ENCODE results near the gene LPXN.

The LPXN gene

DNA sequence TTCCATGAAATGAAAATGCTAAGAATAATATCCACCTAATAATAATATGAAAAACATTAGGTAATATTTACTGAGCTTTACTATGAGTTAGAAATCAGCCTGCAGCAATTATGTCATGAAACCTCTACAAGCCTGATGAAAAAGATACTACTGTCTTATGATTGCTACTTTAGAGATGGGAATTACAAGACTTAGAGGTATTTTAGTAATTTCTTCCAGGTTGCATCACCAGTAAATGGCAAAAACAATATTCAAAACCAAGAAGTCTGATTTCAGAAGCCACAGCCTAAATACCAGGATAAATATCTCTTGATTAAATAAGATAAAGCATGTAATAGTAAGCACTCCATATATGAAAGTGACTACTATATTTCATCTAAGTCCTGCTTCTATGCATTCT, 81.6 kb downstream of the LPXN start:
- Histone ChIP-seq H3K36me3 (replicated peaks in 1 of 2; ENCODE audit: control insufficient read depth in 2 of 2, insufficient read depth in 2 of 2, low read length in 2 of 2) (peaks cover 0 to 1% of the 10 kb centered on the region in 2 donors), H3K4me1 (ENCODE audit: control insufficient read depth in 2 of 2, insufficient read depth in 1 of 2, low read depth in 1 of 2, low read length in 2 of 2) (peaks cover 0 to 3% of the 10 kb centered on the region in 2 donors), H3K9ac (ENCODE audit: low read depth, low read length, poor library complexity) (no peak overlapping the region), H2BK120ac (ENCODE audit: low read depth, low read length) (no peak overlapping the region), H2BK5ac (ENCODE audit: low read length) (no peak overlapping the region), H3K79me1 (ENCODE audit: low read depth, low read length) (no peaks in the 10 kb centered on the region), H2AK5ac (ENCODE audit: low read depth, low read length) (no peak overlapping the region), H2AFZ (ENCODE audit: low read length) (no peak overlapping the region), H3K23ac (ENCODE audit: low read depth, low read length, poor library complexity) (no peak overlapping the region), H3K27me3 (ENCODE audit: control insufficient read depth in 3 of 3, insufficient read depth in 3 of 3, low read depth in 1 of 3, low read length in 3 of 3) (peaks cover 0 to 2% (median 0%) of the 10 kb centered on the region in 3 experiments), H3K4me2 (ENCODE audit: insufficient read depth, low read length, poor library complexity, severe bottlenecking) (no peak overlapping the region), H4K8ac (ENCODE audit: low read depth, low read length) (no peak overlapping the region), H3K27ac (replicated peaks; ENCODE audit: low read length) (no peak overlapping the region), H3K4me3 (ENCODE audit: low read length in 2 of 2) (no peak overlapping the region), H4K91ac (ENCODE audit: low read depth, low read length, poor library complexity) (no peak overlapping the region), H3K18ac (ENCODE audit: low read length) (no peak overlapping the region), H2BK15ac (ENCODE audit: low read length) (no peak overlapping the region), H3K4ac (ENCODE audit: low read length) (no peak overlapping the region), H2BK12ac (ENCODE audit: low read length) (no peak overlapping the region), H3K14ac (ENCODE audit: low read length) (no peak overlapping the region), H3K9me3 (replicated peaks in 1 of 2; ENCODE audit: control insufficient read depth in 2 of 2, insufficient read depth in 1 of 2, low read depth in 1 of 2, low read length in 2 of 2) (no peaks in the 10 kb centered on the region)
- no peak for DNase-seq (ENCODE audit: low spot score)

DNA sequence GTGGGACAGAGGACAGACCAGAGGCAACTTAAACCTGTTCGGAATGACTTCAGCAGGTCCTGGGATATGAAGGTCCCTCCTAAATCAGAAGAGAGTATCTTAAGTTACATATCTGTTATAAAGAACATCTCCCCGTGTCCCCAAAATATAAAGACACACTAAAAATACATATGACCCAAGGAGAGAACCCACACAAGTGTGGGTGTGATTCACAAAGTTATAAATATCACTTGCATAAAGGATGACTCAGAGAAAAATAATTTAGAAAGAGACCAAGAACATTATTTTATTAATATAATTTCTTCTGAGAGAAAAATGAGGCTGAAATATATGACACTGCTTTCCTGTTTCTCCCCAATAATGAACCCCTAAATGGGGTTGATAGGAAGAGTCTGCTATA, 82.0 kb downstream of the LPXN start:
- Histone ChIP-seq H3K18ac (ENCODE audit: low read length) (no peak overlapping the region), H2BK12ac (ENCODE audit: low read length) (no peak overlapping the region), H3K27me3 (ENCODE audit: control insufficient read depth in 3 of 3, insufficient read depth in 3 of 3, low read depth in 1 of 3, low read length in 3 of 3) (peaks cover 0 to 2% (median 0%) of the 10 kb centered on the region in 3 experiments), H4K91ac (ENCODE audit: low read depth, low read length, poor library complexity) (no peak overlapping the region), H2BK120ac (ENCODE audit: low read depth, low read length) (no peak overlapping the region), H2BK5ac (ENCODE audit: low read length) (no peak overlapping the region), H3K4me3 (ENCODE audit: low read length in 2 of 2) (no peak overlapping the region), H3K9me3 (replicated peaks in 1 of 2; ENCODE audit: control insufficient read depth in 2 of 2, insufficient read depth in 1 of 2, low read depth in 1 of 2, low read length in 2 of 2) (no peaks in the 10 kb centered on the region), H2AK5ac (ENCODE audit: low read depth, low read length) (no peak overlapping the region), H4K8ac (ENCODE audit: low read depth, low read length) (no peak overlapping the region), H3K4me1 (ENCODE audit: control insufficient read depth in 2 of 2, insufficient read depth in 1 of 2, low read depth in 1 of 2, low read length in 2 of 2) (peaks cover 0 to 3% of the 10 kb centered on the region in 2 donors), H3K14ac (ENCODE audit: low read length) (no peak overlapping the region), H2AFZ (ENCODE audit: low read length) (no peak overlapping the region), H3K27ac (replicated peaks; ENCODE audit: low read length) (no peak overlapping the region), H3K4me2 (ENCODE audit: insufficient read depth, low read length, poor library complexity, severe bottlenecking) (no peak overlapping the region), H2BK15ac (ENCODE audit: low read length) (no peak overlapping the region), H3K36me3 (replicated peaks in 1 of 2; ENCODE audit: control insufficient read depth in 2 of 2, insufficient read depth in 2 of 2, low read length in 2 of 2) (peaks cover 0 to 1% of the 10 kb centered on the region in 2 donors), H3K9ac (ENCODE audit: low read depth, low read length, poor library complexity) (no peak overlapping the region), H3K4ac (ENCODE audit: low read length) (no peak overlapping the region), H3K79me1 (ENCODE audit: low read depth, low read length) (no peaks in the 10 kb centered on the region), H3K23ac (ENCODE audit: low read depth, low read length, poor library complexity) (no peak overlapping the region)
- WGBS, 2 donors (ENCODE audit: extremely low coverage in 2 of 2, insufficient read length in 2 of 2, insufficient replicate concordance in 1 of 2): no CpG with 5 or more reads among the region's 2 CpGs
- DNase-seq (ENCODE audit: low spot score): no peak

DNA sequence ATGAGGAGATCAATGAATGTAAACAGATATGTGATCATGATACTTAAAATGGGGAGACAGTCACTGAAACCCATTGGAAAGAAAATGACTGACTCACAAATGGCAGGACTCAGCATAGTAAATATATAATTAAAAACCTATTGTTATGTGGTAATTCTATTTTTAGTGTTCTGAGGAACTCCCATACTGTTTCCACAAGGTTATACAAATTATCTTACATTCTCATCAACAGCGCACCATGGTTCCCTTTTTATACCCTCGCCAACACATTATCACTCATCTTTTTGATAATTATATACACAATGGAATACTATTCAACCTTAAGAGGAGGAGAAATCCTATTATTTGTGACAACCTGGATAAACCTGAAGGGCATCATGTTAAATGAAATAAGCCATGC, 84.8 kb downstream of the LPXN start:
- H3K27me3 ChIP-seq (ENCODE audit: control insufficient read depth in 3 of 3, insufficient read depth in 3 of 3, low read depth in 1 of 3, low read length in 3 of 3): peaks cover 0 to 2% (median 0%) of the 10 kb centered on the region in 3 experiments
- H3K4me3 ChIP-seq (ENCODE audit: low read length in 2 of 2): no peak overlapping the region
- no peak overlapping the region for H3K23ac ChIP-seq (ENCODE audit: low read depth, low read length, poor library complexity)
- no peak overlapping the region for H3K14ac ChIP-seq (ENCODE audit: low read length)
- no peak overlapping the region for H3K4me2 ChIP-seq (ENCODE audit: insufficient read depth, low read length, poor library complexity, severe bottlenecking)
- H4K91ac ChIP-seq (ENCODE audit: low read depth, low read length, poor library complexity): no peak overlapping the region
- no peak overlapping the region for H2BK120ac ChIP-seq (ENCODE audit: low read depth, low read length)
- H4K8ac ChIP-seq (ENCODE audit: low read depth, low read length): no peak overlapping the region
- no peaks in the 10 kb centered on the region for H3K79me1 ChIP-seq (ENCODE audit: low read depth, low read length)
- no peak overlapping the region for H2AK5ac ChIP-seq (ENCODE audit: low read depth, low read length)
- H3K4me1 ChIP-seq (ENCODE audit: control insufficient read depth in 2 of 2, insufficient read depth in 1 of 2, low read depth in 1 of 2, low read length in 2 of 2): peaks cover 0 to 2% of the 10 kb centered on the region in 2 donors
- H3K18ac ChIP-seq (ENCODE audit: low read length): no peak overlapping the region
- no CpG with 5 or more reads among the region's 2 CpGs for WGBS, 2 donors (ENCODE audit: extremely low coverage in 2 of 2, insufficient read length in 2 of 2, insufficient replicate concordance in 1 of 2)
- no peaks in the 10 kb centered on the region for H3K9me3 ChIP-seq (replicated peaks in 1 of 2; ENCODE audit: control insufficient read depth in 2 of 2, insufficient read depth in 1 of 2, low read depth in 1 of 2, low read length in 2 of 2)
- no peak overlapping the region for H2BK15ac ChIP-seq (ENCODE audit: low read length)
- H2BK5ac ChIP-seq (ENCODE audit: low read length): no peak overlapping the region
- H2BK12ac ChIP-seq (ENCODE audit: low read length): no peak overlapping the region
- H3K27ac ChIP-seq (replicated peaks; ENCODE audit: low read length): no peak overlapping the region
- DNase-seq (ENCODE audit: low spot score): no peak
- no peak overlapping the region for H3K4ac ChIP-seq (ENCODE audit: low read length)
- no peak overlapping the region for H2AFZ ChIP-seq (ENCODE audit: low read length)
- no peak overlapping the region for H3K9ac ChIP-seq (ENCODE audit: low read depth, low read length, poor library complexity)
- H3K36me3 ChIP-seq (replicated peaks in 1 of 2; ENCODE audit: control insufficient read depth in 2 of 2, insufficient read depth in 2 of 2, low read length in 2 of 2): peaks cover 0 to 1% of the 10 kb centered on the region in 2 donors

DNA sequence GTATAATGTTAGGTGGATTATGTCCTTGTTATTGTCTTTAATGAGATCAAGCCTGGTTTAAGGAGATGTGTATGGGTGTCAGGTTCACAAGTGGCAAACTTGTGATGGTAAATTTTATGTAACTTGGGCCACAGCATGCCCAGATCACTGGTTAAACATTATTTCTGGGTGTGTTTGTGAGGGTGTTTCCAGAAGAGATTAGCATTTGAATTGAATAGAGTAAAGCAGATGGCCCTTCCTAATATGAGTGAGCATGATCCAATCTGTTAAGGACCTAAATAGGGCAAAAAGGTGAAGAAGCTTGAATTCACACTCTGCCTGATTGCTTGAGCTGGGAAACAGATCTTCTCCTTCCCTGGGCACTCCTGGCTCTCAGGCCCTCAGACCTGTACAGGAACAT, 88.5 kb downstream of the LPXN start:
- no peak overlapping the region for H3K4me3 ChIP-seq (ENCODE audit: low read length in 2 of 2)
- H3K36me3 ChIP-seq (replicated peaks in 1 of 2; ENCODE audit: control insufficient read depth in 2 of 2, insufficient read depth in 2 of 2, low read length in 2 of 2): peaks cover 0 to 1% of the 10 kb centered on the region in 2 donors
- H3K9ac ChIP-seq (ENCODE audit: low read depth, low read length, poor library complexity): no peak overlapping the region
- no peak overlapping the region for H2AFZ ChIP-seq (ENCODE audit: low read length)
- H3K18ac ChIP-seq (ENCODE audit: low read length): no peak overlapping the region
- no peak overlapping the region for H3K14ac ChIP-seq (ENCODE audit: low read length)
- peaks cover 0 to 2% of the 10 kb centered on the region in 2 donors for H3K4me1 ChIP-seq (ENCODE audit: control insufficient read depth in 2 of 2, insufficient read depth in 1 of 2, low read depth in 1 of 2, low read length in 2 of 2)
- H2BK120ac ChIP-seq (ENCODE audit: low read depth, low read length): no peak overlapping the region
- no peak overlapping the region for H2BK15ac ChIP-seq (ENCODE audit: low read length)
- H3K79me1 ChIP-seq (ENCODE audit: low read depth, low read length): no peaks in the 10 kb centered on the region
- H2BK5ac ChIP-seq (ENCODE audit: low read length): no peak overlapping the region
- no peaks in the 10 kb centered on the region for H3K9me3 ChIP-seq (replicated peaks in 1 of 2; ENCODE audit: control insufficient read depth in 2 of 2, insufficient read depth in 1 of 2, low read depth in 1 of 2, low read length in 2 of 2)
- H3K4ac ChIP-seq (ENCODE audit: low read length): no peak overlapping the region
- H3K23ac ChIP-seq (ENCODE audit: low read depth, low read length, poor library complexity): no peak overlapping the region
- H2BK12ac ChIP-seq (ENCODE audit: low read length): no peak overlapping the region
- no peak overlapping the region for H4K8ac ChIP-seq (ENCODE audit: low read depth, low read length)
- H3K4me2 ChIP-seq (ENCODE audit: insufficient read depth, low read length, poor library complexity, severe bottlenecking): no peak overlapping the region
- no peak overlapping the region for H4K91ac ChIP-seq (ENCODE audit: low read depth, low read length, poor library complexity)
- H2AK5ac ChIP-seq (ENCODE audit: low read depth, low read length): no peak overlapping the region
- no peak for DNase-seq (ENCODE audit: low spot score)
- peaks cover 0 to 9% (median 0%) of the 10 kb centered on the region in 3 experiments for H3K27me3 ChIP-seq (ENCODE audit: control insufficient read depth in 3 of 3, insufficient read depth in 3 of 3, low read depth in 1 of 3, low read length in 3 of 3)
- no peak overlapping the region for H3K27ac ChIP-seq (replicated peaks; ENCODE audit: low read length)

All from neuronal stem cell (in vitro differentiated cells).